ENCODE measurements around the gene ALK.

DNA sequence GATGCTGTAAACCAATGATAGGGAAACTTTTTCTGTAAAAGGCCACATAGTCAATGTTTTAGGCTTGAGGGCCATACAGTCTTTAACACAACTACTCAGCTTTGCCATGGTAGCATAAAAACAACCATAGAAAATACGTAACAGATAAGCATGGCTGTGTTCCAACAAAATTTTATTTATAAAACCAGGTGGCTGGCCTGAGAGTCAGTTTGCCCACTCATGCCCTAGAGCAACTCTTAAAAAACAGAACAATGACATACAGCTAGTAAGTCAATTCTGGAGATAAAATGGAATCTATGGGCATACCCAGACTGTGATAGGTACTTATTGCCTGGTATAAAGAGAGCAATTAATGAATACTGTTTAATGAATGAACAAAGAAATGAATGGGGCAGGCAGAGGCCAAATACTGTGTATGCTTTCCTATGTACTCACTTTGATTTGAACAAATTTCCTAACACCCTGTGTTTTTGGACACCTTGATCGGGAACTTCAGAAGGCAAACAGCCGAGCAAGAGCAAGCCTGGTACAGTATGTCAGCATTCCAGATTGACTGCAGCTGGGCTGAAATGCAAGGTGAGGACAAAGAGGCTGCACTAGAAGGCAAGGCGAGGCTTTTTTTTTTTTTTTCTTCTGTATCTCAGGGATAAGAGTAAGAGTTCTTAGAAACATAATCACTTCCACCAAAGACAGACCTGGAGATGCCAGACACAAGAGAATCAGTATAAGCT lies 490.8 kb downstream of the ALK start:
- TF ChIP-seq, protein P1, sequence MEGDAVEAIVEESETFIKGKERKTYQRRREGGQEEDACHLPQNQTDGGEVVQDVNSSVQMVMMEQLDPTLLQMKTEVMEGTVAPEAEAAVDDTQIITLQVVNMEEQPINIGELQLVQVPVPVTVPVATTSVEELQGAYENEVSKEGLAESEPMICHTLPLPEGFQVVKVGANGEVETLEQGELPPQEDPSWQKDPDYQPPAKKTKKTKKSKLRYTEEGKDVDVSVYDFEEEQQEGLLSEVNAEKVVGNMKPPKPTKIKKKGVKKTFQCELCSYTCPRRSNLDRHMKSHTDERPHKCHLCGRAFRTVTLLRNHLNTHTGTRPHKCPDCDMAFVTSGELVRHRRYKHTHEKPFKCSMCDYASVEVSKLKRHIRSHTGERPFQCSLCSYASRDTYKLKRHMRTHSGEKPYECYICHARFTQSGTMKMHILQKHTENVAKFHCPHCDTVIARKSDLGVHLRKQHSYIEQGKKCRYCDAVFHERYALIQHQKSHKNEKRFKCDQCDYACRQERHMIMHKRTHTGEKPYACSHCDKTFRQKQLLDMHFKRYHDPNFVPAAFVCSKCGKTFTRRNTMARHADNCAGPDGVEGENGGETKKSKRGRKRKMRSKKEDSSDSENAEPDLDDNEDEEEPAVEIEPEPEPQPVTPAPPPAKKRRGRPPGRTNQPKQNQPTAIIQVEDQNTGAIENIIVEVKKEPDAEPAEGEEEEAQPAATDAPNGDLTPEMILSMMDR (IDR thresholded peaks at IDR 0.05), result no peak
- TF ChIP-seq POLR2A (IDR thresholded peaks at IDR 0.05), result no peak

Data from Peyer's patch (tissue), 4 donors.